HG03135 (cell line): Measurements from ENCODE around the gene FOXM1.
"Not testable (repeated sequence)": the region's sequence is repeated elsewhere in the genome, so short reads cannot be mapped to it uniquely, and the experiment has no call there.

Experiments
- ATAC-seq: cut with Tn5 transposase; IDR thresholded peaks from one replicate; pipeline ENCODE4 v1.9.1; 2021; ENCODE audit warnings: mild to moderate bottlenecking, moderate library complexity; ENCODE audit not compliant: unreplicated experiment

The FOXM1 gene

DNA sequence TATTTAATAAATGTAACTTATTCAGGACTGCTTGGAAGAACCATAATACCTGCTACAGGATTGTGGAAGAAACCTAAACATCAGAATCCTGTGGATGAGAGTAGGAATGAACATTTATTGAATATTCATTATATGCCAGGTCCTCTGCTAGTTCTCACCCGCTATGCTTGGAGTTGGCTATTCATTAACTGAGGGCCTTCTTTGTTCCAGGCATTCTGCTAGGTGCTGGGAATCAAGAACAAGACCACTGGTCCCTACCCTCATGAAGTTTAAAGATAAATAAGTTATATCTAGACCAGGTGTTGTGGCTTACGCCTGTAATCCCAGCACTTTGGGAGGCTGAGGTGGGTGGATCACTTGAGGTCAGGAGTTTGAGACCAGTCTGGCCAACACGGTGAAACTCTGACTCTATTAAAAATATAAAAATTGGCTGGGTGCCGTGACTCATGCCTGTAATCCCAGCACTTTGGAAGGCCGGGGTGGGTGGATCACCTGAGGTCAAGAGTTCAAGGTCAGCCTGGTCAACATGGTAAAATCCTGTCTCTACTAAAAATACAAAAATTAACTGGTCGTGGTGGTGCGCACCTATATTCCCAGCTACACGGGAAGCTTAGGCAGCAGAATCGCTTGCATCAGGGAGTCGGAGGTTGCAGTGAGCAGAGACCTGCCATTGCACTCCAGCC, 9.9 kb upstream of the FOXM1 start:
- no peak for ATAC-seq

DNA sequence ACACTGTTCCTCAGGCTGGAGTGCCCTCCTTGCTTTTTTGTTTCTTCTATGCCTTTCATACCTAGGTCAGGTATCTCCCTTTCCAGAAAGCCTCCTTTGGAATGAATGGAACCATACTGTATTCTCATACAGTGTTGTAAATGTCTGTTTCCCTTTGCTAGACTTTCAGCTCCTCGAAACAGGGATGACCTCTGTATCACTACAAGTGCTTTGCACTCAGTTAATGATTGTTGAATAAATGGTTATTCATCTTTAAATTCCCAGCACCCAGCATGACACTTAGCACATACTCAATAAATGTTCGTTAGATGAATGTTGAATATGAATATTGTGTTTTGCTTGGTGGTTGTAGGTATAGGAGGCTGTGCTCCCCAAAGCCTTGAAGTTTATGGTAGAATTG, 7.8 kb upstream of the FOXM1 start:
- ATAC-seq = no peak

DNA sequence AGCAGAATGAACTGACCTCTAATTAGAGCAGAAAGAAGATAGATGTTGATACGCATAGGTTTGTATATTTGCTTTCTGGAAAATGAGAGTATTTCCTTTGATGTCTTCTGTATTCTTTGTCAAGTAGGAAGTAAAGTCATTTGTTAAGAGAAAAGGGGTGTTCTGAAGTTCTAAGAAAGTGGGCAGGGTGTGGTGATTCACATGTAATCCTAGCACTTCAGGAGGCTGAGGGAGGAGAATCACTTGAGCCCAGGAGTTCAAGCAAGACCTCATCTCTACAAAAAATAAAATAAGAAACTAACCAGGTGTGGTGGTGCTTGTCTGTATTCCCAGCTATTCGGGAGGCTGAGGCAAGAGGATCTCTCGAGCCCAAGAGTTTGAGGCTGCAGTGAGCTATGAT, 2.9 kb upstream of the FOXM1 start:
- no peak for ATAC-seq

DNA sequence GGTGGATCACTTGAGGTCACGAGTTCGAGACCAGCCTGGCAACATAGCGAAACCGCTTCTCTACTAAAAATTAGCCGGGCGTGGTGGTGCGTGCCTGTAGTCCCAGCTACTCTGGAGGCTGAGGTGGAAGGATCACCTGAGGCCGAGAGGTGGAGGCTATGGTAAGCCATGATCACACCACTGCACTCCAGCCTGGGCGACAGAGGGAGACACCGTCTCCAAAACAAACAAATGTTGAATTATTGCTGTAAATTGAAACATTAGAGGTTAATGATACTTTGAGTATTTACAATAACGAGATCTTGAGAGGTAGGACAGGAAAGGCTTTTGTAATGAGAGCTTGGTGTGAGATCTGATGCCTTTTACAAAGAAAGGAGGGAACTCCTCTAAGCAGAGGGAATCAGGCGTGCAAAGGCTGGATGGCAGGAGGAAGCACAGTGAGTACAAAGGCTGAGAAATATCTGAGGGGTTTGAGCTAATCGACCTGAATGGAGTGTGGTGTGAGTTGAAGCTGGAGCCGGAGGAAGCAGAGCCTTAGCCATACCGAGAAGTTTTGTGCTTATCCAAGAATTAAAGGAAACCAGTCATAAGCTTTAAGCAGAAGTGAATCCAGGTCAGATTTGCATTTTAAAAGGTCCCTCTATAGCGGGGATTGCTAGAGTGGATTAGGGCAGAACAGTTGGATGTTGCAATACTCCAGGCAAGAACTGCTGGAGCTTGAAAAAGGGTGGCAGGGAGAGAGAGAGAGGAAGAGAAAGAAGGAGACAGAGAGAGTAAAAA, 1.2 kb upstream of the FOXM1 start:
- no peak for ATAC-seq

DNA sequence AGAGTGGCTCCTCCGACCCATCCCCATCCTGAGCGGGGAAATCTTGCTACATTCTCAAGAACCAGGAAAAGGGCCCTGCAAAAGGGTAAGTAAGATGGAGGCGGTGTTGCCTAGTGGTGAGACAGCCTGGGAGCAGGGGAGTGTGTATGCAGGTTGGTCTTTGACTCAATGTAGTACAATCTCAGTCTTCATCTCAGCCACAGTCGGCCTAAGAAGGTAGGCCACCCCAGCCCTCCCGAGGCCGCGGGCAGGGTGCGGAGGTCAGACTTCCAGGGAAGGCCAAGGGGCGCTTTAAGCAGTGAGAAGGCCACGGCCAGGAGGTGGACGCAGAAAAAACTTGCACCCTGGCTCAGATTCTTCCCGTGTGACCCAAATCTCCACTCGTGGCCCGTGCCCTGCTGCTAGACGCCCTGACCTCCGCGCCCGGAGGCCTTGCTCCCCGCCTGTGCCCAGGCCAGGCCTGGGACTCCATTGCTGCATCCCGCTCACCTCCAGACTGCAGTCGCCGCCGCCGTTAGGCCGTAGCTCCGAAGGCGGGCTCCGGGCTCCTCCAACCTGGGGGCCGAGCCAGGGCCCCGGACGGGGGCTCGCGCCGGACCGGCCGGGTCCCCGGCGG, 435 bp downstream of the FOXM1 start:
- ATAC-seq = peak; percentile 33

DNA sequence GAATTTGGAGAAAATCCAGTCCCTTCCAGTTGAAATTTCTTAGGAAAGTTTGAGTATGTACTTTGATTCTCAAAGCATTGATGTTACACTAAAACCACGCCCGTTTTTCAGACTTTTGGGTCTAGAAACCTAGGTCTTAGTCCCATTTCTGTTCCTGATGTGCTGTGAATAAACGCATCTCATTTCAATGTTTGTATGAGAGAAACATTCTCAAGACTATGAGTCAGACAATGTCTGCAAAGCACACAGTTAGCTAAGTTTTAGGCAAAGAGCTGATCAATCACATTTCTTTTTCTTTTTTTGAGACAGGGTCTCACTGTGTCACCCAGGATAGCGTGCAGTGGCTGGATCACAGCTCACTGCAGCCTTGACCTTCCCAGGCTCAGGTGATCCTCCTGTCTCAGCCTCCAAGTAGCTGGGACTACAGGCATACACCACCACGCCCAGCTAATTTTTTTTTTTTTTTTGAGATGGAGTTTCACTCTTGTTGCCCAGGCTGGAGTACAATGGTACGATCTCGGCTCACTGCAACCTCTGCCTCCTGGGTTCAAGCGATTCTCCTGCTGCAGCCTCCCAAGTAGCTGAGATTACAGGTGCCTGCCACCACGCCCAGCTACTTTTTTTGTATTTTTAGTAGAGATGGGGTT, 7.9 kb downstream of the FOXM1 start:
- ATAC-seq = not testable (repeated sequence)

DNA sequence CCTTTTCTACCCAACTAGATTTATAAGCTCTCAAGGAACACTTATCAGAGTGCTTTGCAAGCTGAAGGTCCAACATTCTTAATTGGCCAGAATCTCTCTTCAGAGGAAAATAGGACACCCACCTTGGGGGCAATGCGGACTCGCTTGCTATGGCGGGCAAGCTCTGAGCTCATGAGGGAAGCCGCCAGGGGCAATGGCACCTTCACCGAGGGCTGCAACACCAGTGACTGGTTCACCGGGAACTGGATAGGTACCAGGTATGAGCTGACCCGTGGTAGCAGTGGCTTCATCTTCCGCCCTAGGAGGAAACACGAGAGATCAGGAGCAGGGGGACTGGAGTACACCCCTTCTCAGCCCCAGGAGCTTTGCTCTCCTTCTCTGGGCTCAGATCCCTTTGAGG, 12.8 kb downstream of the FOXM1 start:
- no peak for ATAC-seq

DNA sequence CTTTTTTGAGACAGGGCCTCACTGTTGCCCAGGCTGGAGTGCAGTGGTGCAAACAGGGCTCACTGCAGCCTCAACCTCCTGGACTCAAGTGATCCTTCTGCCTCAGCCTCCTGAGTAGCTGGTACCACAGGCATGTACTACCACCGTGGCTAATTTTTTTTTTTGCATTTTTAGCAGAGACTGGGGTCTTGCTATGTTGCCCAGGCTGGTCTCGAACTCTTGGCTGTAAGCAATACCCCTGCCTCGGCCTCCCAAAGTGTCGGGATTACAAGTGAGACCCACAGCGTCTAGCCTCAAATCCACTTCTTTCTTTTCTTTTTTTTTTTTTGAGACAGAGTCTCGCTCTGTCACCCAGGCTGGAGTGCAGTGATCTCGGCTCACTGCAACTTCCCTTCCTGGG, 13.6 kb downstream of the FOXM1 start:
- not testable (repeated sequence) for ATAC-seq

DNA sequence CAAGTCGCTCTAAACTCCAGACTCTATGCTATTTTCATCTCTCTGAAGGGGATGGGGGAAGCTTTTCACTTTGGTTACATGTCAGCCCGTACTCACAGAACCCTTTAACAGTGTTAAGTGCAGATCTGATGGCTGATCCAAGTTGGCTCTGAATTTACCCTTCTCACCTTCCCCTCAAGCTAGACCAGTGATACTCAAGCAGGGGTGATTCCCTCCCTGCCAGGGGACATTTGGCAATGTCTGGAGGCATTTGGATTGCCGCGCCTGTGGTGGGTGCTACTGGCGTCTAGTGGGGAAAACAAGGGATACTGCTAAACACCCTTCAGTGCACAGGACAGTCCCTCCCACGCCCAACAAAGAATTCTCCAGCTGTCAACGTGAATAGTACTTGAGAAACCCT, 14.1 kb downstream of the FOXM1 start:
- ATAC-seq = no peak

DNA sequence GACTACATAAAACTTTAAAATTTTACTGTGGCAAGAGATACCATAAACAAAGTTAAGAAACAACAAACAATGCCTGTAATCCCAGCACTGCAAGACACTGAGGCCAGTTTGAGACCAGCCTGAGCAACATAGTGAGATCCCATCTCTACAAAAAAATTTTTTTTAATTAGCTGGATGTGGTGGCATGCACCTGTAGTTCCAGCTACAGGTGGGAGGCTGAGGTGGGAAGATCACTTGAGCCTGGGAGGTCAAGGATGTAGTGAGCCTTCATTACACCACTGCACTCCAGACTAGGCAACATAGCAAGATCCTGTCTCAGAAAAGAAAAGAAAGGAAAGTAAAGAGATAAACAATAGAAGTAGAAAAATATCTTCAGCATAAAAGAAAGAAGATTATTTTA, 16.8 kb downstream of the FOXM1 start:
- ATAC-seq = no peak

DNA sequence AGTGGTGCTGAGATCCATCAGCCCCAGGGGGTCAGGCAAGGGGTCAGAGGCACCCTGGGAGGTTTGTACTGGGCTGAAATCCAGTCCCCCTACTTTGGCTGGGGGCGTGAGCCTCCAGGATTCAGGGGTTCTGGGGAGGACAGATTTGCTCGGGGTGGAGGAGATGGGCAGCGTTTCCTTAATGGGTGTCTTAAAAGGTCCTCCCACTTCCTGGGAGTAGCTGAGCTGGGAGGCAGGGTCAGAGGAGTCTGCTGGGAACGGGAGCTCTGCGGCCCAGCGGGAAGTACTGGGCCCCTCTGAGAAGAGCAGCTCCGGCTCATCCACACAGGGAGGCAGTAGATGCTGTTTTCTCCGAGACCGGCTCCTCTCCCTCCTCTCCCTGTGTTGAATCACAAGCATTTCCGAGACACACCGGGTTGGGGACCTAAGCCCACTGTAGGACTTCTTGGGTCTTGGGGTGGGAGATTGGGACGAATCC, 18.0 kb downstream of the FOXM1 start:
- ATAC-seq = no peak

DNA sequence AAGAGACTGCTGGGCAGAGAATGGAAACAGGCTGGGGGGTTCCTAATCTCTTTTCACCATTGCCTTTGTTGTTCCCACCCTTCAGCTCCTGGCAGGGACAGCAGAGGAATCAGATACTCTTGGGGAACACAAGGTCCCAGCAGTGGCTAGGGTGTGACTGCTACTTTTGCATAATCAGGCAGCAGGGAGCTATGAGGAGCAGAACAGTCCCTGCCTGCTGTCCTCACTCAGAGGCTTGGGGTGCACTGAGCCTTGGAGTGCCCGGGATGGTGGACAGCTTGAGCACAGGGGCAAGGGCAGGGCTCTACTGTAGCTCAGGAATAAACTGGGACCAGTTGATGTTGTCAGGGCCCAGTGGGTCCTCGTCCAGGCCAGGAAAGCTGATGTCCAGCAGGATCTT, 18.6 kb downstream of the FOXM1 start:
- no peak for ATAC-seq

DNA sequence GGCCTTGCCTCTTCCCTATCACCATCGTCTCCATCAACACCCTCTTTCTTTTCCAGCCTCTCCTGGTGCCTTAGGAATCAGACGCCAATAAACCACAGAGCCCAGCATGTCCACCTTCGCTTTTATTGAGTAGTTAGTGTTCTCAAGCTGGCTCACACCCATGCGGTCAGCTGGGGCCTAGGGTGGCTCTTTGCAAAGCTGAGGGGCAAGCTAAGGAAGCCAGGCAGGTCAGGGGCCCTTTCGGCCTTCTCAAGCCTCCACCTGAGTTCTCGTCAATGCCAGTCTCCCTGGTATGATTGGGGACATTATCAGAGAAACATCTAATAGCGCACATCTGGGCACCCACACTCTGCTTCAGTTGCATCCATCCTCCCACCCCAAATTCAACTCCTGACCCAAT, 19.4 kb downstream of the FOXM1 start:
- no peak for ATAC-seq

DNA sequence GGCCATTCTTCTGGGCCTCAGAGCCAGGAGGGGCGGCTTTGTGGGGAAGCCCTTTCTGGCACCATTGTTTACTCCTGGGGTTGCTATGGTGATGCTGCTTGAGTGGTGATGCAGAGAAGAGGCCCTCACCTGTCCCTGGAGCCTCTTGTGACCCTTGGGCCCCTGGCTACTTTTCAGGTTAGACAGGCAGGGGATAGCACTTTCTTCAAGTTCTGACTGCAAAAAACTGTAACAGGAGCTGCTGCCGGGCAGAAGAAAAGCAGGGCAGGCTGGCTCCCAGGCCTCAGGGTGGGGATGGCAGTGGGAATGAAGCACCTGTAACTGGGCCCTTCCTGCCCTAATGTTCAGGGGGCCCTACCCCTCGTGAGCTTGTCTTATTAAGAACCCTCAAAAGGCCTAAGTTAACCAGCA, 19.9 kb downstream of the FOXM1 start, which contains the start of gene TEX52:
Gene TEX52, minus strand, starts transcription at position 19 of the 411 bp plus-strand sequence. Its CDS starts 13 bp downstream, at position 6.
- ATAC-seq = no peak

DNA sequence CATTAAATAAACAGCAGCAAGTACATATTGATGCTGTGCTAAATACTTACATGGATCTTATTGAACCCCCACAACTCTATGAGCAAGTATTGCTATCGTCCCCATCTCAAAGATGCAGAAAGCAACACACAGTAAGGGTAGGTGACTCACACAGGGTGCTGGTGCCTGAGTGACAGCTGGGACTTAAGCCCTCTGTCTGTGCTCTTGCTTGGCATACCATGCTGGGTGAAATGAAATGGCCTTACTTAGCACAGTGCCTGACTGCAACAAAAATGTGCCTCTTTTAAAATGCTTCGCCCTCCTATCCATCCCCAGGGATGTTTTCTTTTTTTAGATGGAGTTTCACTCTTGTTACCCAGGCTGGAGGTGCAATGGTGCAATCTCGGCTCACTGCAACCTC, 20.9 kb downstream of the FOXM1 start:
- ATAC-seq = no peak

DNA sequence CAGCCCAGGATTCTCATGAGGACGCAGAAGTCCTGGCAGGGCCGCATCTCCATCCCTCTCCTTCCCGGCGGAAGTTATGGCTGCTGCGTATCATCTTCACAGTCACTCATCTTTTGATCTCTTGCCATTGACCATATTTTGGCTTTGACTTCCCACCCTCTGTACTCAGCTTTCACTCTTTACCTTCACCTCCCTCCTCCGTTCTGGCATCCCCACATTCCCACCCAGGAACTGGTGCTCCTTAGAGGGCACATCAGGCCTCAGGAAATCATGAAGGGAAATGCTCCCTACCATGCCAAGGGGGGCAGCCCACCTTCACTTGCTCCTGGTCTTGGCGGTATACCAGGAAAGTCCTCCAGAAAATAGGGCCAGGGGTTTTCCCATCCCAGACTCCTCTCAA, 21.4 kb downstream of the FOXM1 start:
- ATAC-seq = no peak

DNA sequence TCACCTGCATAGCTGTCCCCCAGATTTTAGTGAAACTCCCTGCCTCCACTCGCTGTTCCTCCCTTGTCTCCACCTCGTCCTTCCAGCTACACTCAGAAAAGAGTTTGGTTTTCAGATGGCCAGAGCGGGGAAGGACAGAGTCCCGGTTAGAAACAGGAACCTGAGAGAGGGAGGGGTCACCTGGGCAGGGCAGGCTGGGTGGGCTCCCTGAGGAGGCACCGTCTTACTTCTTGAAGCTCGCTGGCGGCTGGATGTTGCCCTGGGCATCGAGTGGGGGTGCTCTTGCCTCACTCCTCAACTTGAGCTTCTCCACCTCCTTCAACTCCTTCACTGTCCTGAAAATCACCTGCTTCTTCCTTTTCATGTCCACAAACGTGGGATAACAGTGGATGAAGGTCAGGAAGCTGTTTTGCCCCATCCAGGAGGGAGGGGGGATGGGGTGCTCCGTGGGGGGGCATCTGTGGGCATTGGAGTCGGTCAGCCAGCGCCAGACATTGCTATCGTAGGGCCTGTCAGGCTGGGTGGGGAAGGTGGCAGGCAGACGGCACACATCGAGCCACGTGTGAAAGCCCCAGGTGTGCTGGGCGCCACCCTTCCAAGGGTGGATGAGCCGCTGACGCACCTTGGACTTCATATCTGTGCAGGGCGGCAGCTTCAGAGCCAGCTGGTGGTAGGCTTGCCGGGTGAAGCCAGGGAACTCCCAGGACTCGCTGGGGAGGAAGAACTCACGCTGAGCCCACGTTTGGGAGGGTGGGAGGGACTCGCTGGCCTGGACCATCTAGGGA, 22.1 kb downstream of the FOXM1 start:
- no peak for ATAC-seq

DNA sequence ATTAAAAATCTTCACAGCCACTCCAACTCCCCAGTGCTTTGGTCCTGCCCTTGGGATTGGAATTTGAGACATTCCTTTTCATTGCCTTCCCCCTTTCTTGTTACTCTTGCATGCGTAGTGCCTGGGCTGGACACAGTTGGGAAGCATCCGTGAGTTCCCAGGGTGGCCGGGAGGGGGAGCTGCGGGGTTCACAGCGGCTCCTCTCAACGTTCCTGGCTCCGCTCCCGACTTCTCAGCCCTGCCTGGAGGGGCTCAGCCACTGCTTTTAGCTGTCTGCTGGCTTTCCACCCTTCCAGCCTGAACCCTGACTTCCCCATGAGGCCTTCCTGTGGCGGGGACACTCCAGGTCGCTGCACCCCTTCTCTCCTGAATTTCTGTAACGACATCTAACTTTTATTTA, 23.3 kb downstream of the FOXM1 start:
- no peak for ATAC-seq

DNA sequence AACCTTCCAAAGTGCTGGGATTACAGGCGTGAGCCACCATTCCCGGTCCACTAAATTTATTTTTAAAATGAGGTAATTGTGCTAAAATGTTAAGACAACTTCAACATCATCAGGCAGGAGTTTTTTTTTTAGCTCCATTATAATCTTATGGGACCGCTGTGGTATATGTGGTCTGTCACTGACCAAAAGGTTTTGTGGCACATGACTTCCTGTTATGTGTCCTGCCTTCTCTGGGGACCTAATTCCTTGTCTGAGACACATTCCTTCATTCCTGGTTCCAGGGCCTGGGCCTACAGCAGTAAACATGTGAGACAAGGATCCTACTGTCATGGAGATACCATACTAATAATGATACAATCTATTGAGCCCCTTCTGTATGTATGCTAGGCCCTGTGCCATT, 25.0 kb downstream of the FOXM1 start:
- ATAC-seq = no peak

DNA sequence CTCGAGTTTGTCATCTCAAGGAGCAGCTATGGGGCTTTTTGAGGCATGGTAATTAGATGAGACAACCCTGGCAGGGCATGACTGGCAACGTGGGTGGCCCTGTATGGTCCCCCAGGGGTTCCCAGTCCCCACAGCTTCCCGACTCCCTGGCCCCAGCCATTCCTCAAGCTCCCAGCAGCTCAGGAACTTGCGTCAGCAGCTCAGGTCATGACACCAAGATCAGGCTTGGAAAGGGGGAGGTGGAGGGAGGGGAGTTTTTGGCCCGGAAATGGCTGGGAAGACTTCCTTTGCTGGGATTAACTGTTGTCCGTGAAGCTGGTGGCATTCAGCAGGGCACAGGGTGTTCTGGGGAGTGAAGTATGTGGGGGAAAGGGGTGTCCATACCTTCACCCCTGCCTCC, 31.7 kb downstream of the FOXM1 start:
- ATAC-seq = no peak

DNA sequence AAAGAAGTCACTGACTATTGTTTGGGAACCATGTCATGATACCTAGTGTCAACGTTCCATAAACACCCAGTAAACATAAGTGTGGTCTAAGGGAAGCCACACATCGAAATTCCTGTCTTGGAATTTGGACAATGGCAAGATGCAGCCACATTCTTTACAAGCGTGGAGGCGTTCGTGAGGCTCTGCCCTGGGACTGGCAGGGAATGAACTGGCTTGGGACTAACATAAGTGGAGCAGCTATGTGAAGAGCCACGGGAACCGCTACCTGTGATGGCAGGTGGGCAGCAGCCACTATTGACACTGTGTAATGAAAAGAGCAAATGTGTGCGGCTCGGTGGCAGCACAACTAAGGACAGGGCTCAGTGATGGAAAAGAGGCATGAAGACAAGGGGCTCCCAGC, 32.2 kb downstream of the FOXM1 start:
- no peak for ATAC-seq
